ENCODE results near the gene USP37. TPM values are rescaled to one million over a fixed set of nuclear protein-coding genes. Genes with fewer than 3 reads are reported as not detected.
A peak's percentile ranks its signal among the peaks of the same experiment; 100 is the strongest.

USP37 gene
- total and polyA plus RNA-seq, 2 of the 13 experiments (the other 11 are each of a cell fraction or from before 2014, with no cell fraction given), result 6.5 to 30.6 TPM

- H3K4me3 ChIP-seq (replicated peaks in 1 of 3; ENCODE audit: insufficient read depth in 1 of 3, low read depth in 2 of 3, low read length in 3 of 3), result no peak overlapping the region
- WGBS (ENCODE audit: low lambda C conversion rate), result 97% methylated on average over 1 of the region's 1 CpG
- H3K4me2 ChIP-seq (ENCODE audit: low read depth, low read length), result no peak overlapping the region
- no peak overlapping the region for H2AFZ ChIP-seq (ENCODE audit: low read length)
- H3K9ac ChIP-seq (ENCODE audit: insufficient read depth, low read depth, low read length), result no peak overlapping the region
- intact Hi-C loops (cut with micrococcal nuclease; ENCODE audit: unreplicated experiment) (no loop called here), in situ Hi-C loops (cut with HindIII; ENCODE audit: extremely low pct_ligation_motif_present, low pct_unique_long_range_greater_than_20kb) (no loop called here)
- no peak overlapping the region for H3K27ac ChIP-seq (ENCODE audit: extremely low read length, insufficient read depth, low read length)
- TF ChIP-seq RAD51 (IDR thresholded peaks at IDR 0.05; ENCODE audit: borderline replicate concordance), result no peak
- no peak for TF ChIP-seq ZNF292 (CRISPR knock-in tag; IDR thresholded peaks at IDR 0.05; ENCODE audit: borderline replicate concordance, low read depth)
- no peak for TF ChIP-seq ZSCAN25 (CRISPR knock-in tag; IDR thresholded peaks at IDR 0.05)
- TF ChIP-seq ZFYVE20 (CRISPR knock-in tag; IDR thresholded peaks at IDR 0.05; ENCODE audit: borderline replicate concordance, low read depth), result no peak
- TF ChIP-seq ZNF24 (IDR thresholded peaks at IDR 0.05), result peak; percentile 81
- TF ChIP-seq RAD21 (CRISPR knock-in tag; IDR thresholded peaks at IDR 0.05), result no peak
- no peak for TF ChIP-seq ZNF878 (CRISPR knock-in tag; IDR thresholded peaks at IDR 0.05)
- FAIRE-seq, result no peak
- peaks cover 37 to 81% of the 10 kb centered on the region in 2 experiments for H3K36me3 ChIP-seq (replicated peaks in 1 of 2; ENCODE audit: control insufficient read depth in 1 of 2, insufficient read depth in 2 of 2, low read length in 2 of 2)
- H3K4me1 ChIP-seq (ENCODE audit: insufficient read depth, low read length), result peaks cover 29% of the 10 kb centered on the region
- ChIA-PET POLR2A (interaction anchor here (1.0 kb wide), 2 partner anchors 19 kb away, joined by 3 read pairs; partner anchors contain the start of gene VIL1), CTCF (ENCODE audit: low intra/inter-chr PET ratio, low total read pairs) (no interaction called here)
- no TSS peak for BruUV-seq (replicated peaks)
- no peaks in the 10 kb centered on the region for H4K20me1 ChIP-seq (ENCODE audit: insufficient read depth, low read length)
- H3K27me3 ChIP-seq (ENCODE audit: control insufficient read depth in 1 of 2, insufficient read depth in 2 of 2, low read length in 2 of 2), result no peaks in the 10 kb centered on the region
- no peak for DNase-seq (ENCODE audit: low spot score)
- no peak for ATAC-seq
- H3K79me2 ChIP-seq (ENCODE audit: insufficient read depth, low read length), result no peaks in the 10 kb centered on the region
- H3K9me3 ChIP-seq (ENCODE audit: low read length), result no peaks in the 10 kb centered on the region
These were observed 130.2 kb downstream of the USP37 start for GRCh38 chr2:218437969-218438368.

- ATAC-seq (no peak), DNase-seq (ENCODE audit: low spot score) (no peak), FAIRE-seq (no peak)
- TF ChIP-seq ZNF350 (CRISPR knock-in tag; IDR thresholded peaks at IDR 0.05; ENCODE audit: borderline replicate concordance, low read depth) (no peak), ZSCAN9 (CRISPR knock-in tag; IDR thresholded peaks at IDR 0.05; ENCODE audit: borderline replicate concordance) (no peak)
- in situ Hi-C loops (cut with HindIII; ENCODE audit: extremely low pct_ligation_motif_present, low pct_unique_long_range_greater_than_20kb), result no loop called here
- no peak overlapping the region for H3K9ac ChIP-seq (ENCODE audit: insufficient read depth, low read depth, low read length)
- H3K4me3 ChIP-seq (replicated peaks in 1 of 3; ENCODE audit: insufficient read depth in 1 of 3, low read depth in 2 of 3, low read length in 3 of 3), result no peak overlapping the region
- no peaks in the 10 kb centered on the region for H4K20me1 ChIP-seq (ENCODE audit: insufficient read depth, low read length)
- WGBS (ENCODE audit: low lambda C conversion rate), result 95% methylated on average over 5 of the region's 5 CpGs
- H3K36me3 ChIP-seq (replicated peaks in 1 of 2; ENCODE audit: control insufficient read depth in 1 of 2, insufficient read depth in 2 of 2, low read length in 2 of 2), result peaks cover 38 to 81% of the 10 kb centered on the region in 2 experiments
- H3K27me3 ChIP-seq (ENCODE audit: control insufficient read depth in 1 of 2, insufficient read depth in 2 of 2, low read length in 2 of 2), result no peaks in the 10 kb centered on the region
- H3K79me2 ChIP-seq (ENCODE audit: insufficient read depth, low read length), result no peaks in the 10 kb centered on the region
- H2AFZ ChIP-seq (ENCODE audit: low read length), result no peak overlapping the region
- no peaks in the 10 kb centered on the region for H3K9me3 ChIP-seq (ENCODE audit: low read length)
- no peak overlapping the region for H3K4me2 ChIP-seq (ENCODE audit: low read depth, low read length)
- intact Hi-C loops (cut with micrococcal nuclease; ENCODE audit: unreplicated experiment), result no loop called here
- no TSS peak for BruUV-seq (replicated peaks)
- H3K4me1 ChIP-seq (ENCODE audit: insufficient read depth, low read length), result peaks cover 28% of the 10 kb centered on the region
- ChIA-PET POLR2A (interaction anchor here (1.0 kb wide), 1 partner anchor 18 kb away, joined by 3 read pairs; the partner anchor contains the start of gene VIL1), CTCF (ENCODE audit: low intra/inter-chr PET ratio, low total read pairs) (no interaction called here)
- H3K27ac ChIP-seq (ENCODE audit: extremely low read length, insufficient read depth, low read length), result no peak overlapping the region
These were observed 131.2 kb downstream of the USP37 start for GRCh38 chr2:218436992-218437391.

Data from HepG2 (cell line).